ENCODE measurements around the gene ARHGAP12.
"Not testable (repeated sequence)": the region's sequence is repeated elsewhere in the genome, so short reads cannot be mapped to it uniquely, and the experiment has no call there.

Gene ARHGAP12

DNA sequence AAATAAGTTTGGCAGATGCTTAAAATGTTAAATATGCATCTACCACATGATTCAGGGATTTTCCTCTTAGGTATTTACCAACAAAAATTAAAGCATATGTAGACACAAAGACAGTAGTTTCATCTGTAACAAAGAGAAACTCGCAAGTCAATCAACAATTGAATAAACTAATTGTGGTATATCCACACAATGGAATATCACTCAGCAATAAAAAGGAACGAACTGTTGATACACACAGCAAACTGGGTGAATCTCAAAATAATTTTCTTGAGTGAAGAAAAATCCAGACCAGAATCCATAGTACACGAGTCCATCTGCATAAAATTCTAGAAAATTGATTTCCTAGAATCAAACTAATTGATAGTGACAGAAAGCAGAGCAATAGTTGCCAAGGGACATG, 5.2 kb downstream of the ARHGAP12 start:
- DNase-seq (ENCODE audit: low spot score), result no peak

DNA sequence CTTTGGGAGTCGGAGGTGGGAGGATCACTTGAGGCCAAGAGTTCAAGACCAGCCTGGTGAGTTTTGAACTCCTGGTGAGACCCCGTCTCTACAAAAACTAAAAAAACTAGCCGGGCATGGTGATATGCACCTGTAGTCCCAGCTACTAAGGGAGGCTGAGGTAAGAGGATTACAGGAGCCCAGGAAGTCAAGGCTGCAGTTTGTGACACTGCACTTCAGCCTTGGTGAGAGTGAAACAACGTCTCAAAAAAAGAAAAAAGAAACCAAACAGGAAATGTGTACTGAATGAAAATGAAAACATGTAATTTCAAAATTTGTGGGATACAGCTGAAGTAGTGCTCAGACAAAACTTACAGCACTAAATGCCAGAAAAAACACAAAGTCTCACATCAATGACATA, 7.6 kb downstream of the ARHGAP12 start:
- no peak for DNase-seq (ENCODE audit: low spot score)

DNA sequence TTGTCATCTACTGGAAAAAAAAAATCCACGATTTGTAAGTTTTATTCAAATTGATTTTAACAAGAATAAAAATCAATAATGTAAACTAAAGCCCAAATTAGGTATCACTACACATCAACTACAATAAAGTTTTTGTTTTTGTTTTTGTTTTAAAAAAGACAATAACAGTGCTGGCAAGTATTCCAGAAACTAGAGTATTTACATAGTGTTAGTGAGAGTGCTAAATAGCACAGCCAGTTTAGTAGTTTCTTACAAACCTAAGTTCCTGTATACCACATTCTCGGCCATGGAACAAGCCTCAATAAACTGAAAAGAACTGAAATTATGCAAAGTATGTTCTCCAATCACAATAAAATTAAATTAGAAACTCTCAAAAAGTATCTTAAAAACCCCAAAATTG, 8.1 kb downstream of the ARHGAP12 start:
- no peak for DNase-seq (ENCODE audit: low spot score)

DNA sequence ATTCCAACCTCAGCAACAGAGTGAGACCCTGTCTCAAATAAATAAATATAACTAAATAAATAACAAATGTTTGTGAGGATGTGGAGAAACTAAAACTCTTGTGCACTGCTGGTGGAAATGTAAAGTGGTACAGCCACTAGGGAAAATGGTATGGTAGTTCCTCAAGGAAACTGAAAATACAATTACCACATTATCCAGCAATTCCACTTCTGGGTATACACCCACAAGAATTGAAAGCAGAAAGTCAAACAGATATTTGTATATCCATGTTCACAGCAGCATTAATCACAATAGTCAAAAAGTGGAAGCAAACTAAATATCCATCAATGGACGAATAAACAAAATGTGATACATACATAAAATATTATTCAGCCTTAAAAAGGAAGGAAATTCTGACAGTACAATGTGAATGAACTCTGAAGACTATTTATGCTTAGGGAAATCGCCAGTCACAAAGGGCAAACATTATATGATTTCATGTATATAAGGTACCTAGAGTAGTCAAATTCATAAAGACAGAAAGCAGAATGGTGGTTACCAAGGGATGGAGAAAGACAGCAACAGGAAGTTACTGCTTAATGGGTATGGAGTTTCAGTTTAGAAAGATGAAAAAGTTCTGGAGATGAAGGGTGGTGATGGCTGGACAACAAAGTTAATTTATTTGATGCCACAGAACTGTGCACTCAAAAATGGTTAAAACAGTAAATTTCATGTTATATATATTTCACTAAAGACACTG, 9.8 kb downstream of the ARHGAP12 start:
- DNase-seq (ENCODE audit: low spot score), result no peak

DNA sequence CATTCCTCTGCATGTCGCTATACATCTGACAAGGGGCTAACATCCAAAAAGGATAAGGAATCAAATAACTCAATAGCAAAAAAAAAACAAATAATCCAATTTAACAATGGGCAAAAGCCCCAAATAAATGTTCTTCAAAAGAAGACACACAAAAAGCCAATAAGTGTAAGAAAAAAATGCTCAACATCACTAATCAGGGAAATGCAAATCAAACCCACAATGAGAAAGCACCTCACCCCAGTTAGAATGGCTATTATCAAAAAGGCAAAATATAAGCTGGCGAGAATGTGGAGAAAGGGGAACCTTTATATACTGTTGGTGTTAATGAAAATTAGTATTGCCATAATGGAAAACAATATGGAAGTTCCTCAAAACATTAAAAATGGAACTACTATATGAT, 14.3 kb downstream of the ARHGAP12 start:
- no peak for DNase-seq (ENCODE audit: low spot score)

DNA sequence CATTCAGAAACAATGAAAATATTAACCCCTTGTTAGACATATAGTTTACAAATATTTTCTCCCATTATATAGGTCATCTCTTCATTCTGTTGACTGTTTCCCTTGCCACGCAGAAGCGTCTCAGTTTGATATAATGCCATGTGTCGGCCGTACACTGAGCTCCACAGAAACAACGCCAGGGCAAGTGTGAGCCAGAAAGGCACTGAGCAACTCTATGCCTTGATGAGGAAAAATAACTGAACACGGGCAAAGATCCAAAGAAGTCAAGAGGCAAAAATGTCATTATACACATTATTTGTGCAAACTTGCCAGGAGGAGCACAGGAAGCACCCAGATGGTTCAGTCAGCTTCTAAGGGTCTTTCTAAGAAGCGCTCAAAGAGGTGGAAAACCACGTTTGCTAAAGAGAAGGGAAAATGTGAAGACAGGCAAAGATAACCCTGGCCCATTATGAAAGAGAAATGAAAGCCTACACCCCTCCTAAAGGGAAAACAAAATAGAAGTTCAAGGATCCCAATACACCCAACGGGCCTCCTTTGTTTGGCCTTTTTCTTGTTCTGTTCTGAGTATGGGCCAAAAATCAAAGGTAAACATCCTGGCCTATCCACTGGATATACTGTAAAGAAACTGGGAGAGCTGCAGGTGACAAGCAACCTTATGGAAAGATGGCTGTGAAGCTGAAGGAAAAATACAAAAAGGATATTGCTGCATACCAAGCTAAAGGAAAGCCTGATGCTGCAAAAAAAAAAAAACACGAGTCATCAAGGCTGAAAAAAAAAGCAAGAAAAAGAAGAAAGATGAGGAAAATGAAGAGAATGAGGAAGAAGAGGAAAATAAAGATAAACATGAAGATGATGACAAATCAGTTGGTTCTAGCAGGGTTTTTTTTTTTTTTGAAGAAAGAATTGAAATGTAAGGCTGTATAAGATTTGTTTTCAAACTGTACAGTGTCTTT, 15.5 kb downstream of the ARHGAP12 start:
- DNase-seq (ENCODE audit: low spot score), result no peak

DNA sequence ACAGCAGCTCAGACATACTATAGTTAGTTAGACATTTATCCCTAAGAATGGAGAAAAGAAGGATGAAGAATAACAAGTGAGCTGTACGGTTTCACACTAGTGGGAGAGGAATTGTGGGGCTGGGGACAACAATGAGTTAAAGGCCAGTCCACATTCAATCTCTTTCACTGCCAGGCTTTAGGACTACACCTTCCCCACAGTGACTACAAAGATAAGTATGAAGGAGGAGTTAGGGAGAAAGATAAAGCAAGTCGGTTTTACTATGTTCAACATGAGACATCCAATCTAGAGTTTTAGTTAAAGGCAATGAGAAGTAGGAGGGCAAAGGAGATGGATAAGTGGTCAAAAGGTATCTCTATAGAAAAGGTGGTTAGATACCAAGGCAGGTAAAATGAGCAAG, 16.3 kb downstream of the ARHGAP12 start:
- DNase-seq (ENCODE audit: low spot score), result no peak

DNA sequence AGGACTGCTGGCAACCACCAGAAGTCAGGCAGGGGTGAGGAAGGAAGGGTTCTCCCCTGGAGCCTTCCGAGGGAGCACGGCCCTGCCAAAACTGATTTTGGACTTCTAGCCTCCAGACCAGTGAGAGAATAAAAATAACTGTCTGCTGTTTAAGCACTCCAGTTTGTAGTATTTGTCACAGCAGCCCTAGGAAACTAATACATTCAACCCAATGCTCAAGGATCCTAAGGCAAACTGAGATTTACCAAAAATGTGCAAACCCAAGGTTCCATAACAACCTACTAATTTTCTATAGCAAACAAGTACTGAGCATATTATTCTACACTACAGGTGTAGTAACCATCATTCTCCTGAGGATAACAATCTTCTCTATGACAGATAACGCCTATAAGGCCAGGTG, 18.6 kb downstream of the ARHGAP12 start:
- no peak for DNase-seq (ENCODE audit: low spot score)

DNA sequence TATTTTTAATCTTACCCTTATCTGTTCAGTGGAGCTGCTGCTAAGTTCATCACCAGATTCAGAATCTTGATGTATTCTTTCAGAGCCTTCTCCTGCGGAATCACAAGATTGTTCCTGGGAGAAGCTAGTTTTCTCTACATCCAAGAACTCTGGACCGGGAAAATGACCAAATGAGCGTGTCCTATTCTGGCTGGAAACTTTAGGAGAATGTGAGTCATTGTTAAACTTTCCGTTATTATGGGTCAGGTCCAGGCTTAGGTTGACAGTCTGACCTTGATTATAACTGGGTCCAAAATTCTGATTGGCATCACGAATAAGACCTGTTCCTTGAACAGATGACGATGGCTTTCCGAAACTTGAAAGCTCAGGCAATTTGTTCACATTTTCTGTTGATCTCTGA, 20.5 kb downstream of the ARHGAP12 start:
- no peak for DNase-seq (ENCODE audit: low spot score)

DNA sequence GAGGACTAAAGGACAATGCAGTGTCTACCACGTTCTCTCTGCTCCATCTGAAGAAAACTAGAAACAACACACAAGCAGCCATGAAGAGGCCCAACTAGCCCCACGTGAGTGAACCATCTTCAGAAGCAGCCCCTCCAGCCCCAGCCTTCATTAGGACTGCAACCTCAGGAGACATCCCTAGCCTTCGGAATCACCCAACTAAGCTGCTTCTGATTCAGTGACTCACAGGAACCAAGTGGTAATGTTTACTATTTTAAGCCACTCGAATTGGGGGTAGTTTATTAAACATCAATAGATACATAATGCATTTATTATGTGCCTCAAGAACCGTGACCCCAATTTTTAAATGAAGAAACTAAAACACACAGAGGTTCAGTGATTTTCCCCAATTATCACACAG, 22.6 kb downstream of the ARHGAP12 start:
- no peak for DNase-seq (ENCODE audit: low spot score)

DNA sequence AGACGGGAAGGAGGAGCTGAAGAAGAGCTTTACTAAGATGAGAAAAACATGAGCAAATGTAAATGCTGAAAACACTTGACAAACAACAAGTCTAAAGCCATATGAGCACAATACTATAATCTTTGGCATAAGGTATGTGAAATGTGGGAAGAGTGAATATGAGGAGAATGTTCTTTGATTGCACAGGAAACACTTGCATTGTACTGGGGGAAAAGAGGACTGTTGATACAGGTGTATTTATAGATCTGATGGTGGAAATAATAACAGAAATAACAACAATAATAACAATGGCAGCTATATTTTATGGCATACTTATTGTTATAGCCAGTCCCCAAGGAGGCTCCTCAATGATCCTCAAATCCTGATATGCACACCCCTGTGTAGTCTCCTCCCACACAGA, 23.0 kb downstream of the ARHGAP12 start:
- DNase-seq (ENCODE audit: low spot score), result no peak

DNA sequence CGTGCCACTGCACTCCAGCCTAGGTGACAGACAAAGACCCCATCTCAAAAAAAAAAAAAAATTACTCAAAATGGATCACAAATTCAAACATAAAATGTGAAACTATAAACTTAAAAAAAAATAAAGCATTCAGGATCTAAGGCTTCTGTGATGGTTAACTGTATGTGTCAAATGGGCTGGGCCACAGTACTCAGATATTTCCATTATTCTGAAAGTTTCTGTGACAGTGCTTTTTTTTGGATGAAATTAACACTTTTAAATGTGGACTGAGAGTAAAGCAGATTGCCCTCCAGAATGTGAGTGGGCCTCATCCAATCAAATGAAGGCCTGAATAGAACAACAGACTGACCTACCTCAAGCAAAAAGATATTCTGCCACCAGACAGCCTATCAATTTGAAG, 26.0 kb downstream of the ARHGAP12 start:
- no peak for DNase-seq (ENCODE audit: low spot score)

DNA sequence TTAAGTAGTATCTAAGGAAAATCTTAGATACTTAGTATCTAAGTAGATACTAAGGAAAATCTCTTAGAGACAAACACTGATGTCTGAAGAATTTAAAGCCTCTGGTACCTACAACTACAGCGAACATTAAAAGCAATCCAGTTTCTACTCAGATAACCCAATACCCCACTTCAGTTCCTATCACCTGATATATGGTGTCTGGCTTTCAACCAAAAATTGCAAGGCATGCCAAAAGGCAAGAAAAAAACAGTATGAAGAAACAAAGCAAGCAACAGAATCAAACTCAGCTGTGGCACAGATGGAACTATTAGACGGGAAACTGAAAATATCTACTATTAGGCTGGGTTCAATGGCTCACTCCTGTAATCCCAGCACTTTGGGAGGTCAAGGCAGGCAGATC, 31.1 kb downstream of the ARHGAP12 start:
- DNase-seq (ENCODE audit: low spot score), result no peak

DNA sequence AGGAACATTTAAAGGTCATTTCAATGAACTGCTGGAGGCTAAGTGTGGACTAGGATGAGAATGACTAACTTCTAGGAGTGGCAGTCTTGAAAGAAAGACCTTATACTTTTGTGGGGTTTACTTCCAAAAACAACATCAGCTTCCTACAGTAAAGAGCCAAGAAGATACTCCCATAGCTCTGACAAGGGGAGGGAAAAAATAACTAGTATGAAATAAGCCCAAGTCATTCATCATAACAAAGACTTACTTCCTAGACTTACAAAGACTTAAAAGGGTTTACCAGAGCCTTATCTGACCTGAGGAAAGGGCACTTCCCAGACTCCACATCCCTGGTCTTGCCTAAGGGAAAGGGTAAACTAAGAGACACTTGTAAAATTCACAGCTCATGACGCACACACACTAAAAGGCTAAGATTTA, 31.7 kb downstream of the ARHGAP12 start:
- DNase-seq (ENCODE audit: low spot score), result no peak

DNA sequence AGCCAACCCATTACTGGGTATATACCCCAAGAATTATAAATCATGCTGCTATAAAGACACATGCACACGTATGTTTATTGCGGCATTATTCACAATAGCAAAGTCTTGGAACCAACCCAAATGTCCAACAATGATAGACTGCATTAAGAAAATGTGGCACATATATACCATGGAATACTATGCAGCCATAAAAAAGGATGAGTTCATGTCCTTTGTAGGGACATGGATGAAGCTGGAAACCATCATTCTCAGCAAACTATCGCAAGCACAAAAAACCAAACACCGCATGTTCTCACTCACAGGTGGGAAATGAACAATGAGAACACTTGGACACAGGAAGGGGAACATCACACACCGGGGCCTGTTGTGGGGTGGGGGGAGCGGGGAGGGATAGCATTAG, 32.9 kb downstream of the ARHGAP12 start:
- not testable (repeated sequence) for DNase-seq (ENCODE audit: low spot score)

DNA sequence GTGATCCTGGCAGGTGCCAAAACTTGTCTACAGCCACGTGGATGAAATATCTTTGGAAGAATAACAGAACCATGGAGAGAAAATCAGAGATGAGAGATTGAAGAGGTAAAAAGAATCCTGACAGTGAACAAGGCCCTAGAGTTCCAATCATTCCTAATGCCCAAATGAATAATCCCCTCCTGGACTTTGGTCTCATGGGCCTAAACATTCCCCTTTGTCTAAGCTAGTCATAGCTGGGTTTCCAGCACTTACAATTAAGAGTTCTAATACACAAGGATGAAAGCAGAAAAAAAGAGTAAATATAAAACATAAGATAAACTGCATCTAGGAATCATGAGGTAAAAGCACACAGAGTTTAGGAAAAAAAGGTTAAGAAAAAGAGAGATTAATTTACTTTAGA, 40.2 kb downstream of the ARHGAP12 start:
- no peak for DNase-seq (ENCODE audit: low spot score)

DNA sequence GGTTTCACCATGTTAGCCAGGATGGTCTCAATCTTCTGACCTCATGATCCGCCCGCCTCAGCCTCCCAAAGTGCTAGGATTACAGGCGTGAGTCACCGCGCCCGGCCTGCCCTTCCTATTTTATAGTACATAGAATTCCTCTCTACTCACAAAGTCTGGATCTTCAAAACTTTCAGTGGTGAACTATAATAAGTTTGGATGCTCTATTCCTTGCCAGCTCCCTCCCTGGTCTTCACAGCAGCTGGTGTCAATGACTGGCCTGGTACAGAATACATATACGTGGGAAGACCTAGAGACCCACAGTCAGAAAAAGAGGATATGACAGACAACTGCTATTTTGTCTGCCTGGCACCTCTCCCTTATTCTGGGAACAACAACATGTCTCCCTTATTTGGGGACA, 40.8 kb downstream of the ARHGAP12 start:
- no peak for DNase-seq (ENCODE audit: low spot score)

DNA sequence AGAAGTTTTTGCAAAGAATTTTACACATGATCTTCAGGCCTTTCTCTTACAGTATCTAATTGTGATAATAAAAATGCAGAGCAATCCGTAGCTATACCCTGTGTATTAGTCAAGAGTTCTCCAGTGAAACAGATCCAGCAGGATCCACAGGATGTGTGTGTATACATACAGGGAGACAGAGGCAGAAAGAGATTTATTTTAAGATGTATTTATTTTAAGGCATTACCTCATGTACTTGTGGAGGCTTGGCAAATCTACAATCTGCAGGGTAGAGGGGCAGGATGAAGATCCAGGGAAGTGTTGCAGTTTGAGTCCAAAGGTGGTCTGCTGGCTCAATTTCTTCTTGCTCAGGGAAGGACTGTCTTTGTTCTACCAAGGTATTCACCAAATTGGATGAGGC, 41.7 kb downstream of the ARHGAP12 start:
- DNase-seq (ENCODE audit: low spot score), result no peak

DNA sequence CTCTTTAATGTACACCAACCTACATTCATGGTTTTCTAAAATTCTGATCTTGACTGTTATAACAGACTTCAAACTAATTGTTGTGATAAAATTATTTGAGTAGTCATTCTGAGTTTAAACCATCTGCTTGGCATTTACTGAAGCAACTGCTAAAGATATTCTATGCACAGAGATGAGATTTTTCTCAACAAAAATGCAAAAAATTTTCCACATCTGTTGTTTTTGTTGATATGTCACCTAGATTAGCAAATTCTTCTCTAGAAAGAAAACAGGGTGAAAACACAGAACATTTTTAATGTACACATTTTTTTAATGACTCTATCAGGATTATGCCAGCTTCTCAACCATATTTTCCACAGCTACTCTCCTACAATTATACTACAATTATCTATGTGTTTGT, 42.7 kb downstream of the ARHGAP12 start:
- no peak for DNase-seq (ENCODE audit: low spot score)

DNA sequence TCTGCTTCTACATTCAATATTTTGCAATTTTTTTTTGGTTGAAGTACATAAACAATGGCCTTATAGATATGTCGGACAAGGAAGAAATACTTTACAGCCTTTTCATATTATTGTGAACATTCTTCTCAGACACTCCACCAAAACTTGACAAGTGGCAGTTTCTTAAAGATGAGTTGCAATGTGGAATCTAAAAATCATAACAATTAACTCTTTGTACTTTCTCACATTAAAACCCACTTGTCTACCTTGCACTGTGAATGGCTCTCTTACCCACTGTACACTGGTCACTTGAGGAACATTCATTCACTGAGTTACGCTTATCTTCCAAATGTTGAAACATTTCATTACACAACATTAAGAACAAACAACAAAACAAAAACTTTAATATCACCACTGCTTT, 44.2 kb downstream of the ARHGAP12 start:
- DNase-seq (ENCODE audit: low spot score), result no peak

DNA sequence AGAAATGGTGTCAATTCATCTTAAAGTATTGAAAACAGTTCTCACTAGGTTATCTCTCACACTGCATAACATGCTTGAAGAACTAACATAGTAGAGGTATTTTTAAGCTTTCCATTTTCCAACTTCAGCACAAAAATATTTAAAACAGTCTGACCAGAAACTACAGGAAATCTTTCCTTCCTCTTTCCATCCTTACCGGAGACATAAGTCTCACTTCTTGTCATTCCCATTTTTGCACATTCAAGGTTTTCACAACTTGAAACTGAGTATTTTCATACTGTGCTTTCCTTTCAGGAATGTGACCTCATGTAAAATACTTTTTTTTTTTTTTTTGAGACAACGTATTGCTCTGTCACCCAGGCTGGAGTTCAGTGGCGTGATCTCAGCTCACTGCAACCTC, 45.2 kb downstream of the ARHGAP12 start:
- no peak for DNase-seq (ENCODE audit: low spot score)

DNA sequence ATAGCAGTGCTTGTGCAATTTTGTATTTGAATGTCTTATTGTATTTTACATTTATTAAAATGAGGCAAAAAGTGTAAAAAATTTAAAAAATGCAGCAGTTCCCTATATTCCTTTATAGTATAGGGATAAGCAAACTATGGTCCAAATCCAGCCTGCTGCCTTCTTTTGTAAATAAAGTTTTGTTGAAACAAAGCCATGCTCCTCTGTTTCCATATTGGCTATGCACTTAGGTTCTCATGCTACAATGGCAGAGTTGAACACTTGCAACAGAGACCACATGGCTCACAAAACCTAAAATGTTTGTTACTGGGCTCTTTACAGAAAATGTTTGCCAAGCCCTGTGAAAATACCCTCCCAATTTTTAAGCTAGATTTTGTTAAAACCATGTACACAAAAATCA, 50.1 kb downstream of the ARHGAP12 start:
- no peak for DNase-seq (ENCODE audit: low spot score)

DNA sequence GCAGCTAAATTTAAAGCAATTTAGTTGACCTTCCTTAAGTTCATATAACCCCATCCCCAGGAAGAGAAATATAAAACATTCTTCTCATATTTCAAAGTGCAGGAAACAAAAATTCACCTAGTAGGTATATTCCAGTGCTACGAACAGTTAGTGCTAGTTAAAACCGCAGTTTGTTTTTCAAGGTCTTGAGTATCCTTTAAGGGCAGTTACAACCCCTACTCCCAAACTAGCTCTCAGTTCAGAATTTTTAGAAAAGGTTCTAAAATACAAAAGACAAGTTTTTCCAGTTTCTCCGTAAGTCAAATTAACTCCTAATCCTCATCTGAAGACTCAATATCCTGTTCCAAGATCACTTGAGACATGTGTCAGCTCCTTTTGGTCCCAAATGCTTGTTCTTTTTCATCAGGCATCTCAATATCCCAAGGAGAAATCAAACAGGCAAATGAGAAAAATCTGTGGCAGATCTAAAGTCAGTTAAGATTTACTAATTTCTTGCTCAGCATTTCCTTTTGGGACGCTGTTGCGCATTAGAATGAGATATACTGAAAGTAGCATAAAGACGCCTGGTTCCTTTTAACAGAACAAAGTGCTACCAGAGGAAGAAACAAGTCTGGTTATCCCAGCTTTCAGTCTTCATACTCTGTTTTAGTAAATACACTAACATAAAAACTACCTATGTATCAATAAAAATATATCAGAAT, 51.8 kb downstream of the ARHGAP12 start:
- DNase-seq (ENCODE audit: low spot score), result no peak
